ENCODE data around the gene TPPP2. TPM values are rescaled to one million over a fixed set of nuclear protein-coding genes. Genes with fewer than 3 reads are reported as not detected.

Gene TPPP2
- total RNA-seq, 2 experiments from 2014 or later = not detected

GRCh38 chr14:20986811-20987210 lies 43.2 kb upstream of the TPPP2 start:
- no peak for DNase-seq (ENCODE audit: low spot score)
- POLR2A ChIA-PET = no interaction called here
- H2AFZ ChIP-seq (ENCODE audit: low read length) = no peak overlapping the region
- CTCF ChIA-PET (ENCODE audit: unreplicated experiment) = interaction anchor here (0.9 kb wide), 1 partner anchor 16 kb away, joined by 3 read pairs; no protein-coding TSS in a partner anchor
- BruUV-seq (replicated peaks) = no TSS peak
- TF ChIP-seq CTCF (conservative IDR thresholded peaks at IDR 0.05; ENCODE audit: low read length) (no peak), EZH2phosphoT487 (IDR thresholded peaks at IDR 0.05; ENCODE audit: borderline replicate concordance, low read depth, low read length) (no peak)
- H3K4me1 ChIP-seq (ENCODE audit: insufficient read depth, low read length, poor library complexity, severe bottlenecking) = peaks cover 21% of the 10 kb centered on the region
- no peak overlapping the region for H3K4me3 ChIP-seq (ENCODE audit: low read depth, low read length, poor library complexity, severe bottlenecking)
- H3K9me2 ChIP-seq (ENCODE audit: insufficient read depth, low read length) = no peaks in the 10 kb centered on the region
- intact Hi-C loops (cut with micrococcal nuclease; ENCODE audit: unreplicated experiment) = no loop called here
- H3K27ac ChIP-seq (ENCODE audit: low read depth, low read length, poor library complexity, severe bottlenecking) = no peak overlapping the region
- H3K79me2 ChIP-seq (ENCODE audit: insufficient read depth, low read depth, low read length) = peaks cover 20% of the 10 kb centered on the region
- H3K9me3 ChIP-seq (ENCODE audit: low read length) = no peaks in the 10 kb centered on the region
- H3K4me2 ChIP-seq (ENCODE audit: low read length) = no peak overlapping the region
- H4K20me1 ChIP-seq (ENCODE audit: insufficient read depth, low read length) = no peaks in the 10 kb centered on the region
- H3K36me3 ChIP-seq (ENCODE audit: insufficient read depth, low read length) = peaks cover 7% of the 10 kb centered on the region

GRCh38 chr14:20988717-20989470 lies 41.1 kb upstream of the TPPP2 start:
- Histone ChIP-seq H3K27ac (ENCODE audit: low read depth, low read length, poor library complexity, severe bottlenecking) (peak overlapping the region; percentile 55), H3K9me3 (ENCODE audit: low read length) (no peaks in the 10 kb centered on the region), H3K4me2 (ENCODE audit: low read length) (peak overlapping the region; percentile 83), H3K79me2 (ENCODE audit: insufficient read depth, low read depth, low read length) (peaks cover 27% of the 10 kb centered on the region), H3K4me1 (ENCODE audit: insufficient read depth, low read length, poor library complexity, severe bottlenecking) (peaks cover 24% of the 10 kb centered on the region), H3K9me2 (ENCODE audit: insufficient read depth, low read length) (no peaks in the 10 kb centered on the region), H3K36me3 (ENCODE audit: insufficient read depth, low read length) (peaks cover 28% of the 10 kb centered on the region), H4K20me1 (ENCODE audit: insufficient read depth, low read length) (no peaks in the 10 kb centered on the region), H2AFZ (ENCODE audit: low read length) (peak overlapping the region; percentile 54; the same call in 1 of the 2 replicates), H3K4me3 (ENCODE audit: low read depth, low read length, poor library complexity, severe bottlenecking) (peak overlapping the region; percentile 65)
- DNase-seq (ENCODE audit: low spot score) = peak; percentile 4
- no peak for TF ChIP-seq CTCF (conservative IDR thresholded peaks at IDR 0.05; ENCODE audit: low read length)
- TF ChIP-seq EZH2phosphoT487 (IDR thresholded peaks at IDR 0.05; ENCODE audit: borderline replicate concordance, low read depth, low read length) = no peak
- ChIA-PET CTCF (ENCODE audit: unreplicated experiment) (interaction anchor here (1.4 kb wide), 1 partner anchor 18 kb away, joined by 4 read pairs; no protein-coding TSS in a partner anchor), POLR2A (interaction anchor here (0.5 to 1.6 kb wide), 7 partner anchors 8 to 513 kb away, joined by 3 to 5 read pairs (median 4); partner anchors contain the start of gene SLC39A2)
- intact Hi-C loops (cut with micrococcal nuclease; ENCODE audit: unreplicated experiment) = no loop called here
- BruUV-seq (replicated peaks) = TSS peak; percentile 98

GRCh38 chr14:20989471-20989786 lies 40.6 kb upstream of the TPPP2 start:
- intact Hi-C loops (cut with micrococcal nuclease; ENCODE audit: unreplicated experiment) = no loop called here
- peak overlapping the region; percentile 54; the same call in 1 of the 2 replicates for H2AFZ ChIP-seq (ENCODE audit: low read length)
- DNase-seq (ENCODE audit: low spot score) = no peak
- peak overlapping the region; percentile 55 for H3K27ac ChIP-seq (ENCODE audit: low read depth, low read length, poor library complexity, severe bottlenecking)
- no peaks in the 10 kb centered on the region for H3K9me3 ChIP-seq (ENCODE audit: low read length)
- H3K9me2 ChIP-seq (ENCODE audit: insufficient read depth, low read length) = no peaks in the 10 kb centered on the region
- peaks cover 33% of the 10 kb centered on the region for H3K36me3 ChIP-seq (ENCODE audit: insufficient read depth, low read length)
- H3K79me2 ChIP-seq (ENCODE audit: insufficient read depth, low read depth, low read length) = peaks cover 27% of the 10 kb centered on the region
- CTCF ChIA-PET (ENCODE audit: unreplicated experiment) = interaction anchor here (1.4 kb wide), 1 partner anchor 18 kb away, joined by 4 read pairs; no protein-coding TSS in a partner anchor
- H4K20me1 ChIP-seq (ENCODE audit: insufficient read depth, low read length) = no peaks in the 10 kb centered on the region
- H3K4me1 ChIP-seq (ENCODE audit: insufficient read depth, low read length, poor library complexity, severe bottlenecking) = peaks cover 24% of the 10 kb centered on the region
- BruUV-seq (replicated peaks) = no TSS peak
- POLR2A ChIA-PET = interaction anchor here (0.5 to 1.6 kb wide), 6 partner anchors 8 to 512 kb away, joined by 3 to 5 read pairs (median 4); partner anchors contain the start of gene SLC39A2
- peak overlapping the region; percentile 83 for H3K4me2 ChIP-seq (ENCODE audit: low read length)
- TF ChIP-seq EZH2phosphoT487 (IDR thresholded peaks at IDR 0.05; ENCODE audit: borderline replicate concordance, low read depth, low read length) (no peak), CTCF (conservative IDR thresholded peaks at IDR 0.05; ENCODE audit: low read length) (no peak)
- H3K4me3 ChIP-seq (ENCODE audit: low read depth, low read length, poor library complexity, severe bottlenecking) = peak overlapping the region; percentile 65
